Activated CD4-positive, alpha-beta T cell treated with anti-CD3 and anti-CD28 coated beads, Interleukin-2, amount 50 U/mL, for 1 hour (primary cell): Measurements from ENCODE around the gene COL23A1.

ENCODE experiments used
- DNase-seq: peaks from one replicate; pipeline ENCODE4 v3.0.0-alpha.2; 2020

COL23A1 gene

DNA sequence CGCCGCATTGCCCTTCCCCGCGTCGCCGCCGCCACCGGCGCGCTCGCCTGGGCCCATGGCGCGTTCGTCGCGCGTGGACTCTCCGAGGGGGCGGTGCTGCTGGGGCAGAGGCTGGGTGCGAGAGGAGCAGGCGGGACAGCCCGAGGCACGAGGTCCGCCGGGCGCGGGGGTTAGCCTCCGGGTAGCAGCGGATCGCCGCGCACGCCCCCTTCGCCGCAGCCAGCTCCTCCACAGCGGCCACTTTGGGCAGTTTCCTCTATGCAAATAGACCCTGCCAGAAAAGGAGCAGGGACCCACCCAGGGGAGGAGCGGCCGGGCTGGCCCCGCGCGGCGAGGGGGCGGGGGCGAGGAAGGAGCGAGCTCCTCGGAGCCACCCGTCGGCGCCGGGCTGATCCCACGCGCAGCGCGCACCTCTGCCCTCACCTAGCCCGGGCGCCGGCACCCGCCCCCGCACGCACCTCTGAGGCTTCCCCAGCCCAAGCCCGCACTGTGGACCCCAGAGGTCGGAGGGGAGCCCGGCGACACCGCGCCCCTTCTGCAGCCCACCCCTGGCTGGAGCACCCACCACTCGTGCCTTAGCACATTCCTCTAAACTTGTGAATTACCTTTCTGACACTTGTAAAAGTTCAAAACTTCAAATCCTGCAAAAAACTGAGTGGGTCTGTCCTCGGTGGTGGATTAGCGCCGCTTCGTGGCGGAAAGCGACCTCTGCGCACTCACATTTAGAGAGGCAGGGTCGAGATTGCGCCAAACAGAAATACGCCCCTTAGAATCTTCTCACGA lies at the start of gene COL23A1:
COL23A1 (minus strand) TSS at position 253 of the 783 bp plus-strand sequence.
- DNase-seq: peak; percentile 30

- no peak for DNase-seq
These were observed 47.3 kb upstream of the COL23A1 start for GRCh38 chr5:178637356-178638074.

GRCh38 chr5:178632285-178632684 lies 42.1 kb upstream of the COL23A1 start:
- DNase-seq: no peak

GRCh38 chr5:178630951-178631350 lies 40.8 kb upstream of the COL23A1 start:
- no peak for DNase-seq

- DNase-seq: no peak
These were observed 40.3 kb upstream of the COL23A1 start for GRCh38 chr5:178630475-178630930.

GRCh38 chr5:178627259-178627598 lies 37.0 kb upstream of the COL23A1 start:
- DNase-seq: no peak

- peak; percentile 97 for DNase-seq
These were observed 36.5 kb upstream of the COL23A1 start, which contains the start of gene CLK4 for GRCh38 chr5:178626484-178627258. TSS of gene CLK4 (minus strand) at chr5:178627050. CDS start at chr5:178623416, 3,634 bp downstream.

DNA sequence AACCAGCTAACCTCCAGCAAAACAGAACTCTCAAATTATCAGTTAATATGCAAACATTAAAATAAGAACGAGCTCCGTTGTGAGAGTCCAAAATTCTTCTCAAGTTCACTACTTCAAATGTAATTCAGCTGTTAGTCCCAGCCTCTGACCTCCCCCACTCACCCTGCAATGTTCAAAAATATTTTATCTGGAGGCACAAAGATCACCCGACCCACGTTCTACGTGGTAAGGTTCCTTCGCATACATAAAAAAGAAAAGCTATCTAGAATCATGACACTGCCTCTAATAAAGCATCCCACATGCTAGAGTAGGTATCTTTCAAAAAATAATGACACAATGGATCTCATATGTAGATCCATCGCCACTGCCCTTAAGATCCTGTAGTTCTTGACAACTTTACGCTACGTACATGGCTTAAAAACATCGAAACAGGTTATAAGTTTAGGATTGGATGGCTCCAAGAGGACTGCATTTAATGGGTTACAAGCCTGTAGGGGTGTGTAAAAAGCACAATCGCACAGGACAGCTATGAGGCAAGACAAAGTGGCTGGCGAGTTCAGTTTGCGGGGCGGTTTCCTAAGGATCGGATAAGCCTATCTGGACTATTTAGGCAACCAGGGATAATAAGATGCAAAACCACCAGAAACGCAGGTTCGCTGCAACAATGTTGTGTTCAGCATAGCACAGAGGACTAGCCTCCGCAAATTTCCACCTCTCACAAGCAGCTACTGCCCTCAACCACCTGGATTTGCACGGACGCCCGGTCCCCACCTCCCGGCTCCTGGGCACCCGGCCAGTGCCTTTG lies 35.7 kb upstream of the COL23A1 start:
- DNase-seq: no peak

DNA sequence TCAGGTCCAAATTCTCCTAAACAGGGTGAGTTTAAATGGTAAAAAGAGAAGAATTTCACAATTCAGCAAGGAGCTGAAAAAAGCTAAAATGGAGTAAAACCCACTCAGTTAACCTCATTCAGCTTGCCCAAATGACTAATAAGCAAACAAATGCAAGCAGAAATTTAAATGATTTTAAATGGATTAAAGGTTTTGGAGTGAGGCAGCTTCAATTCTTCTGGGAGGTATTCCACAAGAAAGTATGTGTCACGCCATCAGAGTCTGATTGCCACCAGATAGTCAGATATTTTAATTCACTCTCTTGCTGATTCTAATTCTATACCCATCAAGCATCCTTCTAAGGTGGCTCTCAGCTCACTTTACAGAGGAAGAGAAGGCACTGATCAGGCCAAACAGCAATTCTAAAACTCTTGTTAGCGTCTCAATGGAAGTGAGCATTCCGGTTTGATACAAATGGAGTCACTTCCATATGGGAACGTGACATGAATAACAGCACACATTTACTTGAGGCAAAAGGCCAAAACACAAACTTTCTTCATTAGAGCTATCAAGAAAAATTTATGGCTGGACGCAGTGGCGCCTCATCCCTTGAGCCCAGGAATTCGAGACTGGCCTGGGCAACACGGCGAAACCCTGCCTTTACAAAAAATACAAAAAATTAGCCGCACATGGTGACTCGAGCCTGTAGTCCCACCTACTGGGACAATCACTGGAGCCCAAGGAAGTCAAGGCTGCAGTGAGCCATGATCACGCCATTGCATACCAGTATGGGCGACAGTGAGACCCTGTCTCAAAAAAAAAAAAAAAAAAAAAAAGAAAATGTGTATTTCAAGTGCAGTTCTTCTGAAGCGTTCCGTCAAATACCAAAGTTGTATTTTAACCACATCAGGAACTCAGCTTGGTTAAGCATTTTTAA lies 34.7 kb upstream of the COL23A1 start:
- DNase-seq: no peak

DNA sequence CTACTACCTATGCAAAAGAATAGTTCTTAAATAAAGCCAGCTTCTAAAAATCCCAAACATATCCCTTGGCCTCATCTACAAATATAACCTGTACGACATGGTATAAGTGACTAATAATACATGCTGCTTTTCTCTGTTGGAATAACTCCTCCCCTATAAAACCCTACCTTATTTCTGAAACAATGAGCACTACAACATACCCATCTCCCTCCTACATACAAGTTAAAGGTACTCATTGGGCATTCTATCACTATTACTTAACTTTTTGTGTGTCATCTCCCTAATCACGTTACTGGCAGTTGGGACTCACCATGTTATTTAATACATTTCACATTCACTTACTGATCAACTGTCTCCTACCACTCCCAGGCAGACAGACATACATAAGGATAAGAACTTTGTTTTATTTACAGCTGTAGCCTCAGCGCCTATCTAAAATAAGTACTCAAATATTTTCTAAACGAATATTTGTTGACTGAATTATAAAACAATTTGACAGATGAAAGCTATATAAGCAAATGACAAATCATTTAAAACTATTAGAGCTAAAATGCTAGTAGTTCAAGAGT lies 32.6 kb upstream of the COL23A1 start:
- DNase-seq: no peak

- no peak for DNase-seq
These were observed 29.2 kb upstream of the COL23A1 start for GRCh38 chr5:178619390-178619789.

DNA sequence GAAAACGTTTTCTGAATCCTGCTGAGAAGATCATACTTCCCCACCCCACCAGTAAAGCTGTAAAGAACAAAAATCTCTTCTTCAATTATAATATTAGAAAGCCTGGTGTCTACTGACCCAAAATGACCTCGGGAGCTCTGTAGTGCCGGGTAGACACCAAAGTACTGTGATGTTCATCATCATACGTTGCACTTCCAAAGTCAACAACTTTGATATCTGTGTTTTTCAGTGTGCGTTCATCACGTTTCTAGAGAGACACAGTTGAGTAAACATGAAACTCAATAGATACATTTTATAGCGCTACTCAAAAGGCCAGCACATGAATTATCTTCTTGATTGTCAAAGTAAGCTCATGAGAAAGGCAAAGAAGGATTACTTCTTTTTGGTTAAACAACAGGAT lies 22.1 kb upstream of the COL23A1 start:
- DNase-seq: no peak

- no peak for DNase-seq
These were observed 16.1 kb upstream of the COL23A1 start for GRCh38 chr5:178606269-178606668.

- no peak for DNase-seq
These were observed 15.6 kb upstream of the COL23A1 start for GRCh38 chr5:178605788-178606187.

GRCh38 chr5:178602752-178603151 lies 12.6 kb upstream of the COL23A1 start:
- DNase-seq: no peak

- no peak for DNase-seq
These were observed 5.6 kb upstream of the COL23A1 start for GRCh38 chr5:178595750-178596149.

DNA sequence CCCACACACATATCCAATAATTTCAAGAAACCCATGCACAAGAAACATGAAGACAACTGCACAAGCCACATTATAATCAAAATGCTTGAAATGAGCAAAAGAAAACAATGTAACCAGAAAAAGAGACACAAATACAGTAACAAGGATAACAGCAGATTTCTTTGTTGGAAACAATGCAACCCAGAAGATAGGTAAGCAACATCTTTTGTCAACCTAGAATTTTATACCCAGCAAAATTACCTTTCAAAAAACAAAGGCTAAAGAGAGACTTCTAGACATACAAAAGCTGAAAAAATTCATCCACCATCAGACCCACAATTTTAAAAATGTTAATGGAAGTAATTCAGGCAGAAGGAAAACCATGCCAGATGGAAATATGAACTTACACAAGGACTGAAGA lies 5.0 kb upstream of the COL23A1 start:
- DNase-seq: no peak

- no peak for DNase-seq
These were observed 781 bp upstream of the COL23A1 start for GRCh38 chr5:178590924-178591423.

- no peak for DNase-seq
These were observed 733 bp downstream of the COL23A1 start for GRCh38 chr5:178589180-178590140.

- no peak for DNase-seq
These were observed 1.4 kb downstream of the COL23A1 start for GRCh38 chr5:178588769-178589168.
